CD4-positive, alpha-beta T cell (primary cell): Measurements from ENCODE around the gene EPOP. TPM values are rescaled to one million over a fixed set of nuclear protein-coding genes. Genes with fewer than 3 reads are reported as not detected.
A peak's percentile ranks its signal among the peaks of the same experiment; 100 is the strongest.

Experiments
- ATAC-seq: fragments of 200-7000 bp; cut with Tn5 transposase; one replicate; pipeline ENCODE4 v1.10.0; 2022; ENCODE audit warnings: mild to moderate bottlenecking; ENCODE audit not compliant: poor library complexity
- CTCF ChIA-PET: fragments of 350-600 bp; sonication (Branson Sonifier 250); formaldehyde crosslinking; loops from one replicate; lab custom pipeline; 2021; ENCODE audit warnings: antibody characterized with exemption, inconsistent platforms; lab: Charles Lee
- POLR2A ChIA-PET: fragments of 350-600 bp; sonication (Branson Sonifier 250); formaldehyde crosslinking; loops from one replicate; lab custom pipeline; 2021; ENCODE audit warnings: antibody characterized with exemption, inconsistent platforms; lab: Charles Lee
- DNase-seq, 14 experiments: peaks; one replicate each; pipeline ENCODE4 v3.0.0-alpha.2; 2013 to 2020; ENCODE audit warnings: mixed read lengths in 2 of 14
- H3K27ac ChIP-seq, 2 donors: one replicate each; pipeline versions ENCODE4 v1.5.1 to v1.7.0; 2013; ENCODE audit warnings: low read length in 2 of 2, low read depth in 1 of 2, mild to moderate bottlenecking in 1 of 2
- H3K27me3 ChIP-seq, 2 experiments: 1 replicate in 1 of 2; 2 replicates in 1 of 2; pipeline versions ENCODE4 v1.6.1 to v1.7.0; 2013; ENCODE audit warnings: low read length in 2 of 2, control low read depth in 1 of 2, mild to moderate bottlenecking in 1 of 2, moderate library complexity in 1 of 2; ENCODE audit not compliant: insufficient read depth in 2 of 2, control insufficient read depth in 1 of 2
- H3K36me3 ChIP-seq: one replicate; pipeline ENCODE4 v1.6.1; 2013; ENCODE audit warnings: low read length, control low read depth; ENCODE audit not compliant: insufficient read depth
- H3K4me1 ChIP-seq: one replicate; pipeline ENCODE4 v1.6.1; 2013; ENCODE audit warnings: low read length, control low read depth; ENCODE audit not compliant: insufficient read depth
- H3K4me3 ChIP-seq: one replicate; pipeline ENCODE4 v1.5.1; 2013; ENCODE audit warnings: mild to moderate bottlenecking, low read length, moderate library complexity
- H3K9me3 ChIP-seq, 2 experiments: 1 replicate in 1 of 2; 2 replicates in 1 of 2; pipeline versions ENCODE4 v1.6.1 to v1.7.0; 2013; ENCODE audit warnings: low read length in 2 of 2, mild to moderate bottlenecking in 2 of 2, control low read depth in 1 of 2, moderate library complexity in 1 of 2; ENCODE audit not compliant: control insufficient read depth in 1 of 2, insufficient read depth in 1 of 2
- H3K27ac Mint-ChIP-seq: one replicate; pipeline ENCODE4 v1.8.0; 2020; ENCODE audit warnings: mixed read lengths
- H3K27me3 Mint-ChIP-seq: one replicate; pipeline ENCODE4 v1.8.0; 2021; ENCODE audit warnings: mixed read lengths
- H3K36me3 Mint-ChIP-seq: one replicate; pipeline ENCODE4 v1.8.0; 2021; ENCODE audit warnings: low read depth, mixed read lengths
- H3K4me1 Mint-ChIP-seq: one replicate; pipeline ENCODE4 v1.8.0; 2021; ENCODE audit warnings: low read depth, mixed read lengths
- H3K4me3 Mint-ChIP-seq: one replicate; pipeline ENCODE4 v1.8.0; 2020; ENCODE audit warnings: mild to moderate bottlenecking, mixed read lengths
- H3K9me3 Mint-ChIP-seq: one replicate; pipeline ENCODE4 v1.8.0; 2020; ENCODE audit warnings: mixed read lengths
- CTCF ChIP-seq: fragments of 200-600 bp; IDR thresholded peaks from one replicate; pipeline ENCODE4 v1.8.0; 2022; ENCODE audit warnings: antibody characterized with exemption, mild to moderate bottlenecking
- intact Hi-C, 2 experiments: fragments of 100-400 bp; cut with DNase I in 1 of 2; cut with micrococcal nuclease in 1 of 2; formaldehyde crosslinking; loops; one replicate each; pipeline versions ENCODE4 v1.15.1 to v1.9.0; 2023 to 2025; cut with DNase I, micrococcal nuclease
- total RNA-seq, 174 experiments: library from RNA in 2 of 174; stranded (reverse) in 2 of 174; gene quantifications; one replicate each; pipeline ENCODE4 v1.2.3 and lab custom pipeline; 2021 to 2026

EPOP gene
- total RNA-seq, 2 experiments from 2014 or later = 0.16 to 0.34 TPM

GRCh38 chr17:38713456-38714075 lies 38.8 kb upstream of the EPOP start:
- no peaks in the 10 kb centered on the region for H3K9me3 ChIP-seq
- no peak for DNase-seq
- peaks cover 60% of the 10 kb centered on the region for H3K4me1 ChIP-seq
- ATAC-seq = no peak
- peaks cover 35% of the 10 kb centered on the region for H3K4me1 Mint-ChIP-seq
- POLR2A ChIA-PET = interaction anchor here (1.5 to 1.8 kb wide), 2 partner anchors 15 to 18 kb away, joined by 4 to 5 read pairs; no protein-coding TSS in a partner anchor
- no peaks in the 10 kb centered on the region for H3K9me3 Mint-ChIP-seq
- peak overlapping the region; percentile 47 for H3K27ac Mint-ChIP-seq
- intact Hi-C loops = no loop called here
- H3K27ac ChIP-seq = no peak overlapping the region
- no peaks in the 10 kb centered on the region for H3K27me3 Mint-ChIP-seq
- H3K4me3 ChIP-seq = no peak overlapping the region
- CTCF ChIA-PET = no interaction called here
- no peak for TF ChIP-seq CTCF
- H3K36me3 Mint-ChIP-seq = peaks cover 93% of the 10 kb centered on the region
- peaks cover 94% of the 10 kb centered on the region for H3K36me3 ChIP-seq
- H3K27me3 ChIP-seq = no peaks in the 10 kb centered on the region
- H3K4me3 Mint-ChIP-seq = no peak overlapping the region

GRCh38 chr17:38712593-38712992 lies 37.8 kb upstream of the EPOP start:
- intact Hi-C loops = no loop called here
- Histone ChIP-seq H3K9me3 (no peaks in the 10 kb centered on the region), H3K27ac (no peak overlapping the region), H3K4me3 (no peak overlapping the region), H3K4me1 (peaks cover 61% of the 10 kb centered on the region), H3K27me3 (no peaks in the 10 kb centered on the region), H3K36me3 (peaks cover 96% of the 10 kb centered on the region)
- Mint-ChIP-seq H3K27ac (no peak overlapping the region), H3K36me3 (peaks cover 93% of the 10 kb centered on the region), H3K4me3 (no peak overlapping the region), H3K4me1 (peaks cover 40% of the 10 kb centered on the region), H3K27me3 (no peaks in the 10 kb centered on the region), H3K9me3 (no peaks in the 10 kb centered on the region)
- TF ChIP-seq CTCF = no peak
- CTCF ChIA-PET = no interaction called here
- DNase-seq = no peak
- no peak for ATAC-seq
- POLR2A ChIA-PET = no interaction called here

- Histone ChIP-seq H3K36me3 (peaks cover 92% of the 10 kb centered on the region), H3K27ac (no peak overlapping the region), H3K27me3 (no peaks in the 10 kb centered on the region), H3K4me1 (peaks cover 63% of the 10 kb centered on the region), H3K9me3 (no peaks in the 10 kb centered on the region), H3K4me3 (no peak overlapping the region)
- DNase-seq = no peak
- no peaks in the 10 kb centered on the region for H3K9me3 Mint-ChIP-seq
- H3K4me3 Mint-ChIP-seq = peak overlapping the region; percentile 34
- H3K4me1 Mint-ChIP-seq = peaks cover 44% of the 10 kb centered on the region
- no peaks in the 10 kb centered on the region for H3K27me3 Mint-ChIP-seq
- peaks cover 93% of the 10 kb centered on the region for H3K36me3 Mint-ChIP-seq
- ChIA-PET CTCF (no interaction called here), POLR2A (no interaction called here)
- ATAC-seq = no peak
- no peak for TF ChIP-seq CTCF
- intact Hi-C loops = no loop called here
- H3K27ac Mint-ChIP-seq = no peak overlapping the region
Observed at GRCh38 chr17:38711792-38712571, 37.2 kb upstream of the EPOP start.
